Hippocampal formation (tissue), 2 donors: ENCODE measurements around the gene TNIK.
"Not testable (repeated sequence)": the region's sequence is repeated elsewhere in the genome, so short reads cannot be mapped to it uniquely, and the experiment has no call there.

Experiments used
- DNase-seq, 2 donors: peaks; one replicate each; lab custom pipeline; 2025; lab: John Stamatoyannopoulos, UW

Gene TNIK

DNA sequence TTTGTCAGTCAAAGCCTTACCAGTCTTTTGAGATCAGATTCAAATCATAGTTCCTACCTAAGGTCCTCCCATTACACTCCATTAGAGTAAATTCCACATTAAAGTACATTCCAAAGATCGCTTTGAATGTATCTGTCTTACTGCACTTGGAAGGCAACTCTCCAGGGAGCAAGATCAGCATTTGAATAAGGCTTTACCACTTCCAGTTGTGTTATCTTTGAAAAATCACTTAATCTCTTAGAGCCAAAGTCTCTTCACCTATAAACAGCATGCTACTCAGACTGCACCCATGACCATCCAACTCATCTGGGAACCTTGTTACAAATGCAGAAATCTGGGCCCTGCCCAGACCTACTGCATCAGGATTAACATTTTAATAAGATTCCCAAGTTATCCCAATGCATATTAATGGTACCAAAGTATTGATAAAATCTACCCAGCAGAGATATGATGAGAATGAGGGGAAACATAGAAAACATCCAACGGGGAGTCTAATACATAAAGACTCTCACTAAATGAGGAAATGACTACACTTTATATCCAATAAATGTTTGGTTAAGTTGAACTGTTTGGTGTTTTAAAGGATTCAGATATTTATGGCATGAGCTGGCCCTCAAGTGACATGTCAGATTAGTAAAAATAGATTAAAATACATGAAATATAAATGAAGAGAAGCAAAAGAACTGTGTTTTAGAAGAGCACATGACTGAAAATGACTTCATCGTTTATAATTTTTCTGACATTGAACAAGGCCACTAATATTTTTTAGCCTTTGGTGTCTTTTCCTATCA is 75.9 kb downstream of the TNIK start:
- no peak for DNase-seq

DNA sequence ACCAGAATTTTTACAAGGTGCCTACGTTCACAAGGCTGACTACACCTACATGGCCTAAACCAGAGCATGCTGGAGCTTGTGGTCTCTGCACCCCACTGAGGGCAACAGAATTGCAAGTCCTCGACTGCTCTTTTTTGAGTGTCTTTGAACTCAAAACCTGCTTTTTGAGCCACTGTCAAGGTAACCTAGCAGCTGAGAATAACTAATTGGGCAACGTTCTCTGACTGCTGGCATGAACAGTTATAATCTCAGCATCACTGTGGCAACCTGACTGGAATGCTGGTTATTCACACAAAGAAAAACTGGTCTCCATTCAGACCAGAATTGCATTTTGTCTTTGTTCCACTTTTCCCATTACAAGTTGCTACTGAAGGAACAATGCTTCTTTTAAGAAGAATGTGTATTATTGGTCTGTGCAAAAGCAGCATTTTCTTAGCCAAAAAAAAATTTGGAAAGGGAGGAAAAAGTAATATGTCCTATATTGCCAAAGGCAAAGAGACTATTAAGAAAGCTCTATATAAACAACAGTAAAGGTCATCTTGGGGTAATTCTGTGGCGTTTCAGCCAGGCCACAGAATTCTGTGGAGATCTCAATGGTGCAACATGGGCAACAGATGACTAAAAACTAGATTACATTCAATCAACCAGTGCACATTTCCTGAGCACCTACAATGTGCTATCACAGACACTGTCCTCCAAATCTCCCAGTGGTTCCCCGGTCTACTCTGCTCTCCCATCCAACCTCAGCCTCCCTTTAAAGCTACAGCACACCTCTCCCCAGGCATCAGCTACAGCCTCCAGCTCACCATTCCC is 76.8 kb downstream of the TNIK start:
- peak in 1 of 2 donors; percentile 77 for DNase-seq

DNA sequence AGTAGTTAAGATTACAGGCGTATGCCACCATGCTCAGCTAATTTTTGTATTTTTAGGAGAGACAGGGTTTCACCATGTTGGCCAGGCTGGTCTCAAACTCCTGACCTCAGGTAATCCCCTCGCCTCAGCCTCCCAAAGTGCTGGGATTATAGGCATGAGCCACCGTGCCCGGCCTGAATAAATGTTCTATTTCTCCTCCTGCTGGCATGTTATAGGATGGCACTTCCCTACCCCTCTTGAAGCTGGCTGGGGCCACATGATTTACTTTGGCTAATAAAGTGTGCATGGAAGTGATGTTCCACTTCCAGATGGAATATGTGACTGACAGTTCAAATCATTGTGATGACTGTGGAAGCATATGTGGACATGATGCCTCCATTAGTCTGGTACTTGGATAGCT is 77.9 kb downstream of the TNIK start:
- not testable (repeated sequence) for DNase-seq

DNA sequence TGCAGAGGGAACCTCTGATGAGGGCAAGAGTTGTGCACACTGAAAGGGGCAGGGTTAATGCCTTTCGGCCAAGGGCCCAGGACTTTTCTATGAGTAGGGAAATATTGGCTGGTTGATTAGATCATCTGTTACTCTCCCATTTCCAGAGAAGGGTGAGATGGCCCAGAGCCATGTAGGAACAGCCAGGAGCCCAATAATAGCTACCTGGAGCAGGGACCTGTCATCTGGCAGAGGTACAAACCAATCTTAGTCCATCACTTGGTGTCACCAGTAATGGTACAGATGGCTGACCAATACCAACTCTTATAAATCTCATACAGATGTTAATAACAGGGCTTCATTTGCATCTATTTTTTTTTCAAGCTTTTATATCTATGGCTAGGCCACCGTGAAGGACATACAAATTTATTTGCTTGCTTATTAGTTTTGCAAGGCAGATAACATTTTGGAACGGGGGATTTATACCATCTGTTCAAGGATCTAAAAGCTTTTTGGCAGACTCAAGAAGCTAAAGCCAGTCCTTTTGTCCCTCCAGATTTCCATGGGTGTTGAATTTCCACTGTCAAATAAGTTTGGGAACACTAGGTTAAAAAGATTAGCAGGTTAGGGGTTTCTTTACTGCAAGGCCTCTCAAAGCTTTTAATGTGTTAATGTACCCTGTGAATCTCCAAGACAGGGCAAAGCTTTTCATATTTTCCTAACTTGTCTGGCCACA is 79.3 kb downstream of the TNIK start:
- no peak for DNase-seq

DNA sequence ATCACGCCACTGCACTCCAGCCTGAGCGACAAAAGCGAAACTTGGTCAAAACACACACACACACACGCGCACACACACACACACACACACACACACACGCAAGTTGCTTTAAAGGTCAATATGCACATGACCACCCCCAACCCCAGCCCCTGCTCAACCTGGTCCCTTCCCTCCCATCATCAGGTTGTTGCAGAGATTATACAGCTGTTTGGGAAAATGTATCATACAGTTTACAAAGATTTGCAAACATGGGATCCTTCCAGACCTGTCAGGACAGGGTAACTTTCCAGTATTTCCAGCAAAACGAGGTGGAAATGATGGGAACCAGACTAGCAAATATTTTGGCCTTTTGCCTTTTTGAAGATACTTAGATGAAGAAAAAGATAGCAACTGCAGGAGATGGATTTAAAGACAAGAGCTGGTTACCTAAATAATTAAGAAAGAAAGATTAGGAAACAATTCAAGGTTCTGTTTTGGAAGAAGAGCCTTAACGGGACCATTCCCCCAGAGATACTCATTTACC is 80.2 kb downstream of the TNIK start:
- DNase-seq = no peak

DNA sequence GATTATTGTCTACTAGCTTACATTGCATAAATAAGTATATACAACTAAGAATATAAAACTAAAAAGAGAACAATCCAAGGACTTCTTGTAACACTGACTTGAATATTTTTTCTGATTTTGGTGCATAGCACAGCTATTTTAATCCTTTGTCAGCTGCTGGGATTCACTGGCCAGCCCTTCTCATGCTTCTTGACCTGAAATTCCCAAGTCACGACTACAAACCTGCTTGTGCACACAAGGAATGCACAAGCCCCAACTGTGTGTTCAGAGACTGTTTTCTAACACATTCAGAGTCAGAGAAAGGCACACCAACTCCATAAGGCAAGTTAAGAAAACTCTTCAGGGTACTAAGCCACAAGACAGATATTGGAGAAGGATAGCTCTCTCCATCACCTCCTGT is 80.9 kb downstream of the TNIK start:
- no peak for DNase-seq

DNA sequence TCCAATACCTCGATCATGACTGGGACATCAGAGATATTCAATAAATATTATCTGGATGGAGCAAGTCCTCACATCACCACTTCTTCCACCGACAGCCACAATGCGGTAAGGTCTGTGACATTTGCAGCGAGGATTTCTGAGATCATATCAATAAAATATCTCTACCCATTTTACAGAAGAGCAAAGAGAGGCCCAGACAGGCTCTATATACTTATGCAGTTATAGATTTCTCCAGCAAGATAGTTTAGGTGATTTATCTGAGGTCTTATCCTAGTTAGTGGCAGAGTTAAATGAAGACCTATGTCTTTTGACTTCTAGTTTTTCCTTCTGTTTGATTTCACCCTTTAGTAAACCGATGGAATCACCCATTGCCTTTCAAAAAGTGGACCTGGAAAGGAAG is 81.6 kb downstream of the TNIK start:
- DNase-seq = no peak

DNA sequence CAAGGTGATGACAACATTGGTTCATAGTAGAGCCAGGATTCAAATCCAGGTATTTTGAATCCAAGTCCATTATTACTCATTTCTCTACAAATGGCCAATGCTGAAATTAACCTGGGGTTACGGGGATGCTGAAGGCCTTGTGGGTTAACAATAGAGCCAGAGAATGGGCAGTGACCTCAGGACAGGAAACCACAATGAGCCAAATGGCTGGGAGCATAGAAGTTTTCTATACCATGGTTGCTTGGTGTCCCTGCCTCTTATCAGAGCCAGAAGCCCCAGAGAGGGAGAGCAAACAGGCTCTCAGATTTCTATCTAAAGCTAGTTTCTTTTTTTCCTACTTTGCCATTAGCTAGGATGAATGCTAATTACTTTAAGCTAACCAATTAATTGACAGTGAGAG is 82.3 kb downstream of the TNIK start:
- DNase-seq = no peak

DNA sequence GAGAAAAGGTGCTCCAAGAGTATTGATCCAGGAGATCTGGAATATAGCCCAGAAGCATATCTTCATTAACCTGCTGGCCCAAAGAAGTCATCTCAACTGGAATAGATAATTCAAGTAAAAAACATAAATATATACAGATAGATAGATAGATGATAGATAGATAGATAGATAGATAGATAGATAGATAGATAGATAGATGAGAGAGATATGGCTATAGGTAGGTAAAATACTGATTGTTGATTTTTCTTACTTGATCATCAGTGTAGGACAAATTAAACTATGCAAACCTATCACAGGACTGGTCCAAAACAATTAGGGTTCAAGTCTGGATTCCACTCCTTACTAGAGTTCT is 83.6 kb downstream of the TNIK start:
- no peak for DNase-seq

DNA sequence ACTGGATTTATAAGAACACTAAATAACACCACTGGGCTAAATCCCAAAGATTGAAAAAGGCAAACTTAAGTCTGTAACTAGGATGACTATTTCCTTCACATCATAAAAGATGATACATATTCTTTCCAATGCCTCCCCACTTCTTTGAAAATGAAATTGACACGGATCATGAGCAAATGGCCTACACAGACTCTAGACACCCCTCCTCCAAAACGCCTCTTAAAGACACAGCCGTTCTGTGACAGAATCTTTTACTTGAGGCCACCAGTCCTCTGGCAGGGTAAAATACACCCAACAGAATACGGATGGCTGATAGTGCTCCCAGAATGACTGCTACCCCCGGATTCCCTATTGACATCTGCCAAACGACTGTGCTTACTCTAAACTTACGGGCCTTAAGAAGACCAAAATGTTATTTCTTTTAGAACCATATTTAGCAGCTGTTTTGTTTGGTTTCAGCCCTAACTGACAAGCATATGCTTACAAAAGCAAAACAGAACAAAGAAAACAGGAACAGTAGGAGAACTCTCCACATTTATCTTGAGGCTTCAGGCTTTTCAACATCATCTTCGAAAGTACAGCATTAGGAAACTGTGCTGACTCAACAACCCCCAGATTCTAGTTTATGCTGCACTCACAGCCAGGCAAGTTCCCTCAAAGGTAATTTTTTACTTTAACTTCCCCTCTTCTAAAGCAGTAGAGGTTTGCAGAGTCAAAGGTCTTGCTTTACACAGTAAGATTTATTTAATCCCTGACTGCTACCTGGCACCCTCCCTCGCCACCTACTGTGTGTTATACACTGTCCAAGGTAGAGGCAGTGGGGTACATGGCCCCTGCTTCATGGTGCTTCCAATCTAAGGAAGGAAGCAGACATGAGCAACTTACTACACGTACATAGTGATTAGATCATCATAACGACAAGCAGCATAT is 84.3 kb downstream of the TNIK start:
- DNase-seq = peak in 1 of 2 donors; percentile 52

DNA sequence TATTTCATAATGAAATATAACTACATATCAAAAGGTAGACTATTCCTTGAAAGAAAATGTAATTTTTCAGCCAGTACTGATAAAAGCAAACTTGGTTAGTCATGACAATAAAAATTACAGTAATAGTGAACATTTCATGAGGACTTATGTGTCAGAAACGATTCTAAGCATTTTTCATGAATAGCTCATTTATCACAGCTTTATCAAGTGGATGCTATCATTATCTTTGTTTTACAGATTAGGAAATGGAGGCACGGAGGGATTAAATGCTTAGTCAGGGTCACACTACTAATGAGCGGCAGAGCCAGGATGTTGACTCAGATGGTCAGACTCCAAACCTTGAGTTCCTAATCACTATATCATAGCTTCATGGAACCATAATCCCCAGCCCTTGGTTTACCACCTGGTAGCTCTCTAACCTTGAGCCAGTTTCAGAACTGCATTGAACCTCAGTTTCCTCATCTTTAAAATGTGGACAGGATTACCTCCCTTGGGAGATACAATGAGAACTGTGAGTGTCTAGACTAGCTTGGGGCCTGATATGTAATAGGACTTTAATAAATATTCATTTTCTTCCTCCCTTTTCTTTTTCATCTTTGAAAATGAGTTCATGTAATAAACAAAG is 85.4 kb downstream of the TNIK start:
- no peak for DNase-seq

DNA sequence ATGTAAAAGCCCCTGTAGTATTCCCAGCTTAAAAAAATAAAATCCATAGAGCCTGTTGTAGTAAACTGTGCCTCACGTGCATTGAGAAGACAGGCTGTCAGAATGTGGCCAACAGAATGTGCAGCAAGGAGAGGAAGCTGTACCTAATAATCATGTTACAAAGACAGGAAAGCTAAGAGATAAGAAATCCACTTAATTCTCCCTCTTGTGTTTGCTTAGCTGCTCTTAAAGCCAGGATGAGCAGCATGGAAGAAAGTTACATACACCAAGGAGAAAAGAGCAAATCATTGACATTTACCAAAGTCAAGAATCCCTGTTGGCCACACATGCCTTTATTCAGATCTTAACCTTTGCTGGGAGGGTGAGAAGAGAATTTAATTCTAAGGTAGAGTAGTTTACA is 85.9 kb downstream of the TNIK start:
- DNase-seq = no peak

DNA sequence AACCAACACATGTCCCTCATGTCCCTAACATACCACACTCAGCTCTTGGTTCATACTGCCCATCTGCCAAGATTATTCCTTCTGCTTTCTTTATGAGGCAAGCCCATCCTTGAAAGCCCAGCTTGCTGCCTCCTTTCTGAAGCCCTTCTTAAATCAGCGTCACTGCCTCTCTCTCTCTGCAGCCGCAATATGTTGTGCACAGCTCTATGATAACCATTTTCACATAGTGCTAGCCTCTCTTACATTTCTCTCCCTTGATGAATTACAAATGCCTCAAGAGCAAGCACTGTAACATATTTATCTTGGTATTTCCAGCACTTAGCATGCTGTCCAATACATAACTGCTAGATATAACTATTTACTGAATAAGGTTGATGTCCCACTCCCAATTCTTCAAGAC is 86.5 kb downstream of the TNIK start:
- no peak for DNase-seq

DNA sequence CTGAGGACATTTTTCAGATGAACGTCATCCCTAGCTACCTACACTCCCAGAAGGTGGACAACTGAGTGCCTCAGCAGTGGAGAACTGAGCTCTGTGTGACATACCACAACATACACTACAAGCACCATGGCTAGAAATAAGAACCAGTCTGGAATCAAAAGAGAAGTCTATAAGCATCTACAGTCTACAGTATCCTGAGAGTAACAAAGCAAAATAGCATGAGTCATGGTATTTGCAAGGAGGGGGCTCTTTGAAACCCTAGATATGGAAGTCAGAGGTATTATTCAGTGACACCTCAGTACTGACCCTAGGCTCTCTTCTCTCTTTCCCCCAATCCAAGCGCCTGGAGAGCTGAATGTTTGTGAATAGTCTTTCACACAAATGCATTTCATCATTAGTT is 87.5 kb downstream of the TNIK start:
- no peak for DNase-seq

DNA sequence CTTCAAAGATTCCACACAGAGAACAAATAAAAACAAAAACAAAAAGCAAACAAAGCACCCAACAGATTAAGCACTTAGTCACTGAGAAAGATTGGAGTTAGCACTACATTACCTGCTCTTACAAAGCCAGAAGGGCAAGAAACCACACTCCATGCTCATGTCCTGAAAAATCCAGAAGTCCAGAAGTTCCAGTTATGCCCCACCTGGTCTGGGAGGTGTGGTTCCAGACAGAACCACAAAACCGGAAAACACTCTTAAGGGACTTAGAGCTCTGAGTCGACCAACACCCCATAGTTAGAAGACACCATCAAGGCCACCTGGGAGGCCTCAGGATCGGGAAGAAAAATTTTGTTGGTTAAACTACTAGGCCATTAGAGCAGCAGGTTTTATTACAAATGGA is 88.9 kb downstream of the TNIK start:
- DNase-seq = no peak

DNA sequence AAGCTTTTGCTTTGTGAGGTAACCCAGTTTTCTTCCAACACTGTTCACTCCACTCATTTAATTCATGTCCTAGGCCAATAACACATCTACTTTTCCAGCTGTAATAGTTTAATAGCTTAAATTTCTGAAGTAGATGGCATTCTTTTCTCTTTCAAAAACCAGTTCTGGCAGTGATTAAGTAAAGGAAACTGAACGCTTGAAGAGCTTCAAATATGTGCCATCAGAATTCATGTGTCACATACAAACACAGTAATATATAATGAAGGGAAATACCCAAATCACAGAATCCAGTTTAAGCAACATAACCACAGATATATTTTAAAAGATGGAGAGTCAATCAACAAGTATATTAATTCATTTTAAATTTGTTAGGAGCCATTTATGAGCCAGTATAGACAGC is 91.0 kb downstream of the TNIK start:
- DNase-seq = no peak

DNA sequence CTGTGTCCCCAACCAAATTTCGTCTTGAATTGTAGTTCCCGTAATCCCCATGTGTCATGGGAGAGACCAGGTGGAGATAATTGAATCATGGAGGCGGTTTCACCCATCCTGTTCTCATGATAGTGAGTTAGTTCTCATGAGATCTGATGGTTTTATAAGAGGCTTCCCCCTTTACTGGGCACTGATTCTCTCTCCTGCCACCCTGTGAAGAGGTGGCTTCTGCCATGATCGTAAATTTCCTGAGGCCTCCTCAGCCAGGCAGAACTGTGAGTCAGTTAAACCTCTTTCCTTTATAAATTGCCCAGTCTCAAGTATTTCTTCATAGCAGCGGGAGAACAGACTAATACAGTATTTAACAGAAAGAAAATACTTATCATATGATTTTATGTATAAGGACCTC is 93.5 kb downstream of the TNIK start:
- not testable (repeated sequence) for DNase-seq

DNA sequence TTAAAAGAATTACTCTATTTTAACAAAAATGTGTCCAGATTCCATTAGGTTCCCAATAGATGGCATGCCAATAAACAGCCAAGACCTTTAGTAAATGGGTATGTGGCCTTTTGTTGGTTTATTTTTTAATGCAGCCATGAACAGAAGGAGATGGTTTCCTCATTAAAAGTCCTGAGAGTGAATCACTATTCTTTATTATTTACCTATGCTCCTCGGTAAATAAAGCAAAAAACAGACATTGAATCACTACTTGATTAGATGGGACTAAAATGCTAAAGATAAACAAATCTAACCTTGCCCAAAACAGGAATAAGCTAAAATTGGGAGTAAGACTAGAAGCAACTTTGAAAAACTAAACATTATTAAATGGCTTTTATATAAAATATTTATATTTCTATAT is 94.2 kb downstream of the TNIK start:
- DNase-seq = no peak

DNA sequence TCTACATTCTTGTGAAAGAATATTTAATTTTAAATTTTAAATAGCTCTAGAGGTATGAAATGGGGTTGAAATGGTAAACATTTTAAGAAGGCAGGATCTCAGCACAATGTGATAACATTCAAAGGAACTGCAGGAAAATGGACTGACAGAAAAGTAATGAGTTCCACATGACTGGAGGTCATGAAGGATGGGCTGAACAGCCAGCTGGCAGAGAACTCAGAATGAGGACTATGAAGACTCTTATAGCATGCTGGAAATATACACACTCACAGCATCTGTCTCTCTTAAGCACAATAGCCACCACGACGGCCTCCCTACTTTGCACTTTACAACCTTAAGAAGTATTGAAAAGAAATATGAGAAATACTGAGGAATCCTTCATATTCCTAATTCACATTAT is 94.7 kb downstream of the TNIK start:
- DNase-seq = no peak

DNA sequence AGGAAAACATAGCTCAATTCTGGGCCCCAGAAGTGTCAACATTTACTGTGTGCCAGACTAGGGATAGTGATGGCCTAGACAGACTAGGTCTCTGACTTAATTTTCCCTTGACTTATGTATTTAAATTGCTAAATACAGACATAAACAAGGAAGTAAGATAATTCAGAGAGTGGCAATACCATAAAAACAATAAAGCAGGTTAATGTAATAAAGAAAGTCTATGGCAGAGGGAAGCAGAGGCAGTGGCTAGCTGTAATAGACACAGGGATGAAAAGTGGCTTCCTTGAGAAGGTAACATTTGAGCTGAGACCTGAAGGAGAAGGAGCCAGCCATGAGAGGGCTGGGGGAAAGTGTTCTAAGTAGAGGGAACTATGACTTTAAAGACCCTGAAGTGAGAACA is 95.7 kb downstream of the TNIK start:
- DNase-seq = no peak

DNA sequence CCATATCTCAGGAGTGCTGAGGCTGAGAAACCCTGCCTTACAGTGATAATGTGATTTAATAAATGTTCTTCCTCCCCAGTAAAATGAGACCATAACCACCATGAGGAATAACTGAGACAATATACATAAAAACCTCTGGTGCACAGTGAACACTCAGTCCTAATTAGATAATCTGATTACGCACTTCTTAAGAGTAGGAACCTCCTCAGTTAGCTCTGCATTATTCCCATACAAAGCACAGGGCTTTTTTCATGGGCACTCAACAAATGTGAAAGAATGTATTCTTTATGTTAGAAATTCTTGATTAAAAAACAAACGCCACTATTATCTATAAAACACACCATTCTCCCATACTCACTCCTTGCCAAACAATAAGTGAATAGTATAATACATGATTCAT is 97.0 kb downstream of the TNIK start:
- no peak for DNase-seq
